GM08714 (cell line): ENCODE results near the gene PRDM16.

ENCODE experiments used
- H3K4me3 ChIP-seq: fragments of 200-500 bp; sonication (Bioruptor generic); 2 replicates; pipeline ENCODE4 v1.5.1; 2014; ENCODE audit warnings: mild to moderate bottlenecking, low read length, inconsistent platforms
- ZNF274 ChIP-seq: IDR thresholded peaks from 2 replicates; pipeline ENCODE4 v1.6.1; 2012; ENCODE audit warnings: mild to moderate bottlenecking, low read depth, low read length

Gene PRDM16

GRCh38 chr1:3364983-3365382 lies 296.0 kb downstream of the PRDM16 start:
- no peak for TF ChIP-seq ZNF274
- H3K4me3 ChIP-seq, result no peak overlapping the region

- no peak overlapping the region for H3K4me3 ChIP-seq
- TF ChIP-seq ZNF274, result no peak
Measured at GRCh38 chr1:3365523-3366125, 296.6 kb downstream of the PRDM16 start.

GRCh38 chr1:3366126-3367051 lies 297.4 kb downstream of the PRDM16 start:
- H3K4me3 ChIP-seq, result no peak overlapping the region
- no peak for TF ChIP-seq ZNF274

- TF ChIP-seq ZNF274, result no peak
- no peak overlapping the region for H3K4me3 ChIP-seq
Measured at GRCh38 chr1:3367376-3367775, 298.4 kb downstream of the PRDM16 start.

- H3K4me3 ChIP-seq, result no peak overlapping the region
- no peak for TF ChIP-seq ZNF274
Measured at GRCh38 chr1:3368059-3368458, 299.1 kb downstream of the PRDM16 start.

GRCh38 chr1:3368711-3369445 lies 299.9 kb downstream of the PRDM16 start:
- no peak for TF ChIP-seq ZNF274
- H3K4me3 ChIP-seq, result no peak overlapping the region

GRCh38 chr1:3369446-3370076 lies 300.6 kb downstream of the PRDM16 start:
- TF ChIP-seq ZNF274, result no peak
- no peak overlapping the region for H3K4me3 ChIP-seq

GRCh38 chr1:3370856-3371703 lies 302.1 kb downstream of the PRDM16 start:
- H3K4me3 ChIP-seq, result no peak overlapping the region
- no peak for TF ChIP-seq ZNF274

- H3K4me3 ChIP-seq, result no peak overlapping the region
- no peak for TF ChIP-seq ZNF274
Measured at GRCh38 chr1:3372317-3372716, 303.3 kb downstream of the PRDM16 start.

GRCh38 chr1:3373175-3373574 lies 304.2 kb downstream of the PRDM16 start:
- no peak for TF ChIP-seq ZNF274
- H3K4me3 ChIP-seq, result no peak overlapping the region

GRCh38 chr1:3373700-3374405 lies 304.9 kb downstream of the PRDM16 start:
- no peak for TF ChIP-seq ZNF274
- no peak overlapping the region for H3K4me3 ChIP-seq

GRCh38 chr1:3375245-3375644 lies 306.2 kb downstream of the PRDM16 start:
- TF ChIP-seq ZNF274, result no peak
- no peak overlapping the region for H3K4me3 ChIP-seq

GRCh38 chr1:3377166-3377565 lies 308.2 kb downstream of the PRDM16 start:
- no peak overlapping the region for H3K4me3 ChIP-seq
- TF ChIP-seq ZNF274, result no peak
